Measurements from ENCODE around the gene MPO. TPM values are rescaled to one million over a fixed set of nuclear protein-coding genes. Genes with fewer than 3 reads are reported as not detected.

Gene MPO
- total and polyA plus RNA-seq, 2 donors (not counting 3 experiments of a cell fraction or from before 2014, with no cell fraction given): not detected

GRCh38 chr17:58262149-58262548 lies 18.6 kb downstream of the MPO start:
- Histone ChIP-seq H2AFZ (ENCODE audit: low read depth, low read length) (no peak overlapping the region), H3K9me3 (replicated peaks; ENCODE audit: control insufficient read depth, insufficient read depth, low read length) (no peaks in the 10 kb centered on the region), H3K4me2 (ENCODE audit: insufficient read depth, low read length) (no peak overlapping the region), H3K27me3 (ENCODE audit: control insufficient read depth in 2 of 2, insufficient read depth in 2 of 2, low read length in 2 of 2) (peaks cover 5 to 16% of the 10 kb centered on the region in 2 experiments), H3K36me3 (ENCODE audit: control insufficient read depth in 2 of 2, extremely low read depth in 1 of 2, insufficient read depth in 2 of 2, low read length in 2 of 2) (no peaks in the 10 kb centered on the region), H3K79me2 (ENCODE audit: control insufficient read depth, insufficient read depth, low read length) (no peaks in the 10 kb centered on the region), H3K4me1 (ENCODE audit: control insufficient read depth, extremely low read depth, insufficient read depth, low read length) (no peaks in the 10 kb centered on the region), H3K4me3 (replicated peaks in 1 of 3; ENCODE audit: insufficient read depth in 1 of 3, low read depth in 1 of 3, low read length in 3 of 3) (no peak overlapping the region), H3K27ac (ENCODE audit: insufficient read depth, low read depth, low read length) (no peak overlapping the region), H3K9me1 (replicated peaks; ENCODE audit: control insufficient read depth, extremely low read depth, insufficient read depth, low read length) (no peaks in the 10 kb centered on the region), H3K9ac (replicated peaks; ENCODE audit: extremely low read depth, insufficient read depth, low read length) (no peak overlapping the region), H4K20me1 (replicated peaks; ENCODE audit: control insufficient read depth, extremely low read depth, insufficient read depth, low read length) (no peaks in the 10 kb centered on the region)
- dilution Hi-C loops (cut with MboI; ENCODE audit: extremely low pct_ligation_motif_present, low sequenced_read_pairs) (no loop called here), intact Hi-C loops (cut with micrococcal nuclease) (no loop called here)
- ChIA-PET CTCF (interaction anchor here (2.3 kb wide), 1 partner anchor 13 kb away, joined by 8 read pairs; no protein-coding TSS in a partner anchor), POLR2A (no interaction called here)
- no peak for FAIRE-seq
- TF ChIP-seq GATA2 (IDR thresholded peaks at IDR 0.05; ENCODE audit: insufficient read depth, insufficient read length, low read depth, low read length): no peak
- no peak for TF ChIP-seq JUN (IDR thresholded peaks at IDR 0.05; ENCODE audit: borderline replicate concordance, insufficient read depth, insufficient read length, low read depth)
- TF ChIP-seq MAX (IDR thresholded peaks at IDR 0.05; ENCODE audit: insufficient read depth, insufficient read length): no peak
- no peak for TF ChIP-seq EZH2 (IDR thresholded peaks at IDR 0.05; ENCODE audit: borderline replicate concordance, low read depth, low read length, severe bottlenecking)
- TF ChIP-seq MYC (IDR thresholded peaks at IDR 0.05; ENCODE audit: low read depth, low read length): no peak
- no peak for TF ChIP-seq POLR2AphosphoS5 (IDR thresholded peaks at IDR 0.05; ENCODE audit: insufficient read depth, low read depth, low read length)
- TF ChIP-seq POLR2A (IDR thresholded peaks at IDR 0.05; ENCODE audit: low read depth, low read length): no peak
- TF ChIP-seq FOS (IDR thresholded peaks at IDR 0.05; ENCODE audit: borderline replicate concordance, insufficient read depth, low read length): no peak
- TF ChIP-seq CTCF (IDR thresholded peaks at IDR 0.05; ENCODE audit: extremely low read depth in 1 of 2, insufficient read depth in 1 of 2, low read depth in 1 of 2, low read length in 2 of 2): no peak
- no TSS peak for BruUV-seq (replicated peaks)
- no peak for DNase-seq (ENCODE audit: low read depth, low spot score)

Data from endothelial cell of umbilical vein (primary cell).